Uterus (tissue), 4 donors: ENCODE results near the gene DMAC2. TPM values are rescaled to one million over a fixed set of nuclear protein-coding genes. Genes with fewer than 3 reads are reported as not detected.

ENCODE experiments used
- DNase-seq, 2 donors: peaks; one replicate each; pipeline ENCODE4 v3.0.0-alpha.2; 2019 to 2020
- H3K27ac ChIP-seq, 2 donors: fragments of 200-600 bp; sonication (generic); 1 replicate in 1 of 2; 2 replicates in 1 of 2; pipeline ENCODE4 v1.5.1; 2016 to 2018
- H3K27me3 ChIP-seq, 2 donors: fragments of 200-600 bp; sonication (generic); one replicate each; pipeline ENCODE4 v1.5.1; 2018 to 2019; ENCODE audit warnings: control low read depth in 1 of 2
- H3K36me3 ChIP-seq, 2 donors: fragments of 200-600 bp; sonication (generic); one replicate each; pipeline ENCODE4 v1.5.1; 2019; ENCODE audit warnings: control low read depth in 1 of 2
- H3K4me1 ChIP-seq, 2 donors: fragments of 200-600 bp; sonication (generic); one replicate each; pipeline ENCODE4 v1.5.1; 2018 to 2019; ENCODE audit warnings: control low read depth in 1 of 2
- H3K4me3 ChIP-seq, 2 donors: fragments of 200-600 bp; sonication (generic); 1 replicate in 1 of 2; 2 replicates in 1 of 2; pipeline ENCODE4 v1.5.1; 2018 to 2019; ENCODE audit warnings: mild to moderate bottlenecking in 1 of 2
- H3K9me3 ChIP-seq, 2 donors: fragments of 200-600 bp; sonication (generic); one replicate each; pipeline ENCODE4 v1.5.1; 2019; ENCODE audit warnings: control low read depth in 1 of 2
- CTCF ChIP-seq, 4 experiments: fragments of 200-600 bp in 2 of 4; fragments of 450-650 bp in 2 of 4; sonication (generic) in 2 of 4; IDR thresholded peaks; one replicate each; pipeline ENCODE4 v1.5.1; 2016 to 2019; ENCODE audit warnings: antibody characterized with exemption in 4 of 4, mild to moderate bottlenecking in 2 of 4, moderate library complexity in 1 of 4
- POLR2A ChIP-seq, 2 donors: fragments of 450-650 bp; IDR thresholded peaks; one replicate each; pipeline ENCODE4 v1.6.1; 2016; ENCODE audit warnings: antibody characterized with exemption in 2 of 2, mild to moderate bottlenecking in 1 of 2, moderate library complexity in 1 of 2
- intact Hi-C: fragments of 100-400 bp; cut with DNase I; formaldehyde crosslinking; loops from one replicate; pipeline ENCODE4 v1.15.1; 2023; ENCODE audit warnings: low total_unique reads
- total RNA-seq, 4 donors: library from RNA; depleted of rRNA in 3 of 4; stranded (reverse); fragments of >200 nt in 3 of 4; gene quantifications; one replicate each; pipeline versions ENCODE4 v1.1.0 to v1.2.4, GENCODE V29; 2014 to 2023
- donor health status: DM: yes; HTN: yes; CAD: no.

DMAC2 gene
- total RNA-seq, 4 donors from 2014 or later = 25.8 to 89.4 (median 32.9) TPM

- Histone ChIP-seq H3K36me3 (no peaks in the 10 kb centered on the region), H3K4me3 (no peak overlapping the region), H3K27me3 (no peaks in the 10 kb centered on the region), H3K9me3 (no peaks in the 10 kb centered on the region), H3K4me1 (no peaks in the 10 kb centered on the region), H3K27ac (no peak overlapping the region)
- DNase-seq = no peak
- intact Hi-C loops = no loop called here
- TF ChIP-seq POLR2A (IDR thresholded peaks at IDR 0.05) (no peak), CTCF (IDR thresholded peaks at IDR 0.05) (no peak)
Measured at GRCh38 chr19:41415154-41415571, 24.5 kb downstream of the DMAC2 start.

GRCh38 chr19:41414461-41414860 lies 25.3 kb downstream of the DMAC2 start:
- Histone ChIP-seq H3K9me3 (no peaks in the 10 kb centered on the region), H3K4me1 (no peaks in the 10 kb centered on the region), H3K27me3 (no peaks in the 10 kb centered on the region), H3K36me3 (no peaks in the 10 kb centered on the region), H3K27ac (no peak overlapping the region), H3K4me3 (no peak overlapping the region)
- DNase-seq = no peak
- TF ChIP-seq POLR2A (IDR thresholded peaks at IDR 0.05) (no peak), CTCF (IDR thresholded peaks at IDR 0.05) (no peak)
- intact Hi-C loops = no loop called here

GRCh38 chr19:41413947-41414346 lies 25.8 kb downstream of the DMAC2 start:
- Histone ChIP-seq H3K27ac (no peak overlapping the region), H3K9me3 (no peaks in the 10 kb centered on the region), H3K4me3 (no peak overlapping the region), H3K4me1 (no peaks in the 10 kb centered on the region), H3K36me3 (no peaks in the 10 kb centered on the region), H3K27me3 (no peaks in the 10 kb centered on the region)
- no peak for DNase-seq
- TF ChIP-seq POLR2A (IDR thresholded peaks at IDR 0.05) = no peak
- no peak for TF ChIP-seq CTCF (IDR thresholded peaks at IDR 0.05)
- intact Hi-C loops = no loop called here

GRCh38 chr19:41412953-41413352 lies 26.8 kb downstream of the DMAC2 start:
- DNase-seq = no peak
- Histone ChIP-seq H3K4me1 (no peaks in the 10 kb centered on the region), H3K36me3 (no peaks in the 10 kb centered on the region), H3K9me3 (no peaks in the 10 kb centered on the region), H3K27me3 (no peaks in the 10 kb centered on the region), H3K4me3 (no peak overlapping the region), H3K27ac (no peak overlapping the region)
- no peak for TF ChIP-seq CTCF (IDR thresholded peaks at IDR 0.05)
- TF ChIP-seq POLR2A (IDR thresholded peaks at IDR 0.05) = no peak
- intact Hi-C loops = no loop called here

- no peaks in the 10 kb centered on the region for H3K36me3 ChIP-seq
- H3K4me1 ChIP-seq = no peaks in the 10 kb centered on the region
- H3K9me3 ChIP-seq = no peaks in the 10 kb centered on the region
- no peak overlapping the region for H3K27ac ChIP-seq
- H3K4me3 ChIP-seq = no peak overlapping the region
- TF ChIP-seq POLR2A (IDR thresholded peaks at IDR 0.05) (no peak), CTCF (IDR thresholded peaks at IDR 0.05) (no peak)
- DNase-seq = no peak
- intact Hi-C loops = no loop called here
- H3K27me3 ChIP-seq = no peaks in the 10 kb centered on the region
Measured at GRCh38 chr19:41411968-41412265, 27.8 kb downstream of the DMAC2 start.
